PC-9 (cell line): ENCODE results near the gene CD7.

ENCODE experiments used
- EZH2 ChIP-seq: fragments of 200-600 bp; sonication (generic); IDR thresholded peaks from 2 replicates; pipeline ENCODE4 v1.8.0; 2017; ENCODE audit warnings: antibody characterized with exemption, low read depth
- TF ChIP-seq, protein P1 (sequence below): fragments of 200-600 bp; sonication (generic); conservative IDR thresholded peaks from 2 replicates; pipeline ENCODE4 v1.6.1; 2017; ENCODE audit warnings: mixed run types, antibody characterized with exemption, mild to moderate bottlenecking, moderate library complexity

- TF ChIP-seq, protein P1, sequence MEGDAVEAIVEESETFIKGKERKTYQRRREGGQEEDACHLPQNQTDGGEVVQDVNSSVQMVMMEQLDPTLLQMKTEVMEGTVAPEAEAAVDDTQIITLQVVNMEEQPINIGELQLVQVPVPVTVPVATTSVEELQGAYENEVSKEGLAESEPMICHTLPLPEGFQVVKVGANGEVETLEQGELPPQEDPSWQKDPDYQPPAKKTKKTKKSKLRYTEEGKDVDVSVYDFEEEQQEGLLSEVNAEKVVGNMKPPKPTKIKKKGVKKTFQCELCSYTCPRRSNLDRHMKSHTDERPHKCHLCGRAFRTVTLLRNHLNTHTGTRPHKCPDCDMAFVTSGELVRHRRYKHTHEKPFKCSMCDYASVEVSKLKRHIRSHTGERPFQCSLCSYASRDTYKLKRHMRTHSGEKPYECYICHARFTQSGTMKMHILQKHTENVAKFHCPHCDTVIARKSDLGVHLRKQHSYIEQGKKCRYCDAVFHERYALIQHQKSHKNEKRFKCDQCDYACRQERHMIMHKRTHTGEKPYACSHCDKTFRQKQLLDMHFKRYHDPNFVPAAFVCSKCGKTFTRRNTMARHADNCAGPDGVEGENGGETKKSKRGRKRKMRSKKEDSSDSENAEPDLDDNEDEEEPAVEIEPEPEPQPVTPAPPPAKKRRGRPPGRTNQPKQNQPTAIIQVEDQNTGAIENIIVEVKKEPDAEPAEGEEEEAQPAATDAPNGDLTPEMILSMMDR: no peak
- TF ChIP-seq EZH2: no peak
Measured at GRCh38 chr17:82346342-82347300, 29.2 kb upstream of the CD7 start.
